ENCODE results near the gene XPO1. TPM values are rescaled to one million over a fixed set of nuclear protein-coding genes. Genes with fewer than 3 reads are reported as not detected.

XPO1 gene
- total RNA-seq, 1 donor, result 160 TPM

GRCh38 chr2:61436092-61436491 lies 102.1 kb downstream of the XPO1 start:
- peaks cover 4% of the 10 kb centered on the region for H3K36me3 ChIP-seq (ENCODE audit: insufficient read depth, low read length)
- H3K4me3 ChIP-seq (ENCODE audit: insufficient read depth, low read length), result peak overlapping the region; percentile 59
- H3K27me3 ChIP-seq (ENCODE audit: insufficient read depth, low read length), result no peaks in the 10 kb centered on the region
- H3K27ac ChIP-seq (ENCODE audit: low read depth, low read length), result peak overlapping the region; percentile 38
- peaks cover 12% of the 10 kb centered on the region for H3K4me1 ChIP-seq (ENCODE audit: insufficient read depth, low read length)
- peaks cover 88% of the 10 kb centered on the region for H4K20me1 ChIP-seq (ENCODE audit: insufficient read depth, low read length)
- H3K4me2 ChIP-seq (ENCODE audit: insufficient read depth, low read length), result peak overlapping the region; percentile 80
- H3K79me2 ChIP-seq (ENCODE audit: insufficient read depth, low read length), result peaks cover 96% of the 10 kb centered on the region
- no peaks in the 10 kb centered on the region for H3K9me3 ChIP-seq (ENCODE audit: low read depth, low read length)
- no peak for DNase-seq (ENCODE audit: insufficient read length, low spot score, missing footprints)
- H2AFZ ChIP-seq (ENCODE audit: low read length), result no peak overlapping the region
- TF ChIP-seq CTCF (IDR thresholded peaks at IDR 0.05; ENCODE audit: extremely low read depth, low read depth, low read length), result no peak

- no peaks in the 10 kb centered on the region for H3K9me3 ChIP-seq (ENCODE audit: low read depth, low read length)
Measured at GRCh38 chr2:61435291-61435690, 102.9 kb downstream of the XPO1 start.

GRCh38 chr2:61434314-61434713 lies 103.8 kb downstream of the XPO1 start:
- Histone ChIP-seq H2AFZ (ENCODE audit: low read length) (no peak overlapping the region), H3K4me2 (ENCODE audit: insufficient read depth, low read length) (no peak overlapping the region), H3K4me3 (ENCODE audit: insufficient read depth, low read length) (no peak overlapping the region), H3K9me3 (ENCODE audit: low read depth, low read length) (no peaks in the 10 kb centered on the region), H3K4me1 (ENCODE audit: insufficient read depth, low read length) (peaks cover 12% of the 10 kb centered on the region), H3K36me3 (ENCODE audit: insufficient read depth, low read length) (peaks cover 4% of the 10 kb centered on the region), H4K20me1 (ENCODE audit: insufficient read depth, low read length) (peaks cover 90% of the 10 kb centered on the region), H3K27ac (ENCODE audit: low read depth, low read length) (no peak overlapping the region), H3K79me2 (ENCODE audit: insufficient read depth, low read length) (peaks cover 99% of the 10 kb centered on the region), H3K27me3 (ENCODE audit: insufficient read depth, low read length) (no peaks in the 10 kb centered on the region)
- no peak for TF ChIP-seq CTCF (IDR thresholded peaks at IDR 0.05; ENCODE audit: extremely low read depth, low read depth, low read length)
- DNase-seq (ENCODE audit: insufficient read length, low spot score, missing footprints), result no peak

More at GRCh38 chr2:61435291-61435690, 102.9 kb downstream of the XPO1 start:
- no peak for TF ChIP-seq CTCF (IDR thresholded peaks at IDR 0.05; ENCODE audit: extremely low read depth, low read depth, low read length)
- no peak overlapping the region for H2AFZ ChIP-seq (ENCODE audit: low read length)
- peaks cover 12% of the 10 kb centered on the region for H3K4me1 ChIP-seq (ENCODE audit: insufficient read depth, low read length)
- H3K4me2 ChIP-seq (ENCODE audit: insufficient read depth, low read length), result no peak overlapping the region
- DNase-seq (ENCODE audit: insufficient read length, low spot score, missing footprints), result no peak
- H3K79me2 ChIP-seq (ENCODE audit: insufficient read depth, low read length), result peaks cover 99% of the 10 kb centered on the region
- H3K27ac ChIP-seq (ENCODE audit: low read depth, low read length), result no peak overlapping the region
- H3K27me3 ChIP-seq (ENCODE audit: insufficient read depth, low read length), result no peaks in the 10 kb centered on the region
- H3K36me3 ChIP-seq (ENCODE audit: insufficient read depth, low read length), result peaks cover 4% of the 10 kb centered on the region
- no peak overlapping the region for H3K4me3 ChIP-seq (ENCODE audit: insufficient read depth, low read length)
- peaks cover 94% of the 10 kb centered on the region for H4K20me1 ChIP-seq (ENCODE audit: insufficient read depth, low read length)

- Histone ChIP-seq H3K9me3 (ENCODE audit: low read depth, low read length) (no peaks in the 10 kb centered on the region), H4K20me1 (ENCODE audit: insufficient read depth, low read length) (peaks cover 90% of the 10 kb centered on the region), H3K4me2 (ENCODE audit: insufficient read depth, low read length) (no peak overlapping the region), H3K4me1 (ENCODE audit: insufficient read depth, low read length) (peaks cover 12% of the 10 kb centered on the region), H3K27me3 (ENCODE audit: insufficient read depth, low read length) (no peaks in the 10 kb centered on the region), H3K4me3 (ENCODE audit: insufficient read depth, low read length) (no peak overlapping the region), H2AFZ (ENCODE audit: low read length) (no peak overlapping the region), H3K27ac (ENCODE audit: low read depth, low read length) (no peak overlapping the region), H3K36me3 (ENCODE audit: insufficient read depth, low read length) (peaks cover 4% of the 10 kb centered on the region), H3K79me2 (ENCODE audit: insufficient read depth, low read length) (peaks cover 98% of the 10 kb centered on the region)
- DNase-seq (ENCODE audit: insufficient read length, low spot score, missing footprints), result no peak
- no peak for TF ChIP-seq CTCF (IDR thresholded peaks at IDR 0.05; ENCODE audit: extremely low read depth, low read depth, low read length)
Measured at GRCh38 chr2:61433606-61434005, 104.5 kb downstream of the XPO1 start.

All from osteoblast (primary cell).